ENCODE data around the gene STEAP1B. TPM values are rescaled to one million over a fixed set of nuclear protein-coding genes. Genes with fewer than 3 reads are reported as not detected.

The STEAP1B gene
- total and polyA plus RNA-seq, 2 of the 4 experiments (the other 2 are of a cell fraction) = 7.9 to 13.8 TPM

DNA sequence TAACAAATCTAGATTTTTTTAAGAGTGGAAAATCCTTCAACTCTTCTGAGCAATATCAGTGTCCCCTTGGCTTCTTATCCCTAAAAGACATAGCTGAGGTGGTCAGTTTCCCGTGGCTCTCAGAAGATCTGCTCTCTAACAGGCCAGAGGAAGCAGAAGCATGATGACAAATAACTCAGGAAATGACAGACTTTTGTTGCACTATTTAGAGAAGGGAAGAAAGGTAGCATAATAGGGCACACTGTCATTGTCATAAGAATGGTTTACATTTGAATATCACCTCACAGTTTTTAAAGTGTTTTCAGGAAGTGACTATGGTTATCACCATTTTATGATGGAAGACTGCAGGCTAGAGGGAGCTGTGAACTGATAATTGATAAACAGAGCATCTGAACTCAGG lies 109.5 kb downstream of the STEAP1B start (continued):
- TF ChIP-seq RCOR1 (IDR thresholded peaks at IDR 0.05; ENCODE audit: insufficient replicate concordance, low read length) (no peak), NFE2L2 (IDR thresholded peaks at IDR 0.05; ENCODE audit: low read depth, low read length) (no peak), POLR2A (IDR thresholded peaks at IDR 0.05; ENCODE audit: low read depth, low read length) (no peak), RAD21 (IDR thresholded peaks at IDR 0.05; ENCODE audit: low read length) (no peak)

- in situ Hi-C loops (cut with MboI; ENCODE audit: low sequenced_read_pairs) (no loop called here), dilution Hi-C loops (cut with HindIII; ENCODE audit: low sequenced_read_pairs, unreplicated experiment) (no loop called here), intact Hi-C loops (cut with micrococcal nuclease) (no loop called here)
- H3K79me1 ChIP-seq (ENCODE audit: low read depth in 1 of 2, low read length in 2 of 2) = no peaks in the 10 kb centered on the region
- H3K23ac ChIP-seq (ENCODE audit: low read depth, low read length) = no peak overlapping the region
- no peak overlapping the region for H3K27ac ChIP-seq (ENCODE audit: insufficient read depth, low read length)
- no peak overlapping the region for H2BK120ac ChIP-seq (ENCODE audit: low read depth, low read length)
- no peak overlapping the region for H3K14ac ChIP-seq (replicated peaks; ENCODE audit: low read depth, low read length)
- no peak overlapping the region for H3K18ac ChIP-seq (ENCODE audit: low read depth, low read length)
- no peak overlapping the region for H2BK20ac ChIP-seq (ENCODE audit: low read depth, low read length)
- H4K8ac ChIP-seq (ENCODE audit: low read depth in 2 of 2, low read length in 2 of 2) = no peak overlapping the region
- no peak overlapping the region for H2AK9ac ChIP-seq (replicated peaks; ENCODE audit: low read depth, low read length, poor library complexity)
- TF ChIP-seq MXI1 (IDR thresholded peaks at IDR 0.05; ENCODE audit: borderline replicate concordance, low read depth, low read length) = no peak
- TF ChIP-seq CTCF (conservative IDR thresholded peaks at IDR 0.05; ENCODE audit: low read depth, low read length) = no peak
- no peak for TF ChIP-seq MAFK (IDR thresholded peaks at IDR 0.05; ENCODE audit: low read depth, low read length)
- no peak for TF ChIP-seq RFX5 (IDR thresholded peaks at IDR 0.05; ENCODE audit: low read depth, low read length)
- no peak for TF ChIP-seq FOS (IDR thresholded peaks at IDR 0.05; ENCODE audit: low read depth, low read length)
- TF ChIP-seq, protein P1, sequence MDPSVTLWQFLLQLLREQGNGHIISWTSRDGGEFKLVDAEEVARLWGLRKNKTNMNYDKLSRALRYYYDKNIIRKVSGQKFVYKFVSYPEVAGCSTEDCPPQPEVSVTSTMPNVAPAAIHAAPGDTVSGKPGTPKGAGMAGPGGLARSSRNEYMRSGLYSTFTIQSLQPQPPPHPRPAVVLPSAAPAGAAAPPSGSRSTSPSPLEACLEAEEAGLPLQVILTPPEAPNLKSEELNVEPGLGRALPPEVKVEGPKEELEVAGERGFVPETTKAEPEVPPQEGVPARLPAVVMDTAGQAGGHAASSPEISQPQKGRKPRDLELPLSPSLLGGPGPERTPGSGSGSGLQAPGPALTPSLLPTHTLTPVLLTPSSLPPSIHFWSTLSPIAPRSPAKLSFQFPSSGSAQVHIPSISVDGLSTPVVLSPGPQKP (IDR thresholded peaks at IDR 0.05; ENCODE audit: borderline replicate concordance, low read depth, low read length) = no peak
- no peak for TF ChIP-seq POLR2A (IDR thresholded peaks at IDR 0.05; ENCODE audit: low read depth, low read length)
- no peak for TF ChIP-seq BHLHE40 (IDR thresholded peaks at IDR 0.05; ENCODE audit: low read depth, low read length)
- no peak for TF ChIP-seq CHD1 (IDR thresholded peaks at IDR 0.05; ENCODE audit: low read depth, low read length)
- TF ChIP-seq, protein P2, sequence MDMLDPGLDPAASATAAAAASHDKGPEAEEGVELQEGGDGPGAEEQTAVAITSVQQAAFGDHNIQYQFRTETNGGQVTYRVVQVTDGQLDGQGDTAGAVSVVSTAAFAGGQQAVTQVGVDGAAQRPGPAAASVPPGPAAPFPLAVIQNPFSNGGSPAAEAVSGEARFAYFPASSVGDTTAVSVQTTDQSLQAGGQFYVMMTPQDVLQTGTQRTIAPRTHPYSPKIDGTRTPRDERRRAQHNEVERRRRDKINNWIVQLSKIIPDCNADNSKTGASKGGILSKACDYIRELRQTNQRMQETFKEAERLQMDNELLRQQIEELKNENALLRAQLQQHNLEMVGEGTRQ (IDR thresholded peaks at IDR 0.05; ENCODE audit: low read depth, low read length) = no peak
- TF ChIP-seq CEBPB (IDR thresholded peaks at IDR 0.05; ENCODE audit: low read depth, low read length) = no peak
- TF ChIP-seq NFE2L2 (IDR thresholded peaks at IDR 0.05; ENCODE audit: low read depth, low read length) = no peak
- TF ChIP-seq RCOR1 (IDR thresholded peaks at IDR 0.05; ENCODE audit: insufficient replicate concordance, low read length) = no peak
- no peak for TF ChIP-seq RAD21 (IDR thresholded peaks at IDR 0.05; ENCODE audit: low read length)
- no peak overlapping the region for H3K4ac ChIP-seq (ENCODE audit: low read depth, low read length)
- ChIA-PET CTCF (no interaction called here), POLR2A (ENCODE audit: unreplicated experiment) (no interaction called here)
- H3K36me3 ChIP-seq (ENCODE audit: control insufficient read depth, insufficient read depth, low read length) = no peaks in the 10 kb centered on the region
- no CpG with 5 or more reads among the region's 2 CpGs for WGBS, 2 experiments (ENCODE audit: extremely low coverage in 2 of 2, insufficient read length in 1 of 2)
- H4K91ac ChIP-seq (ENCODE audit: insufficient read depth, low read depth, low read length) = no peak overlapping the region
- DNase-seq = no peak
- H3K56ac ChIP-seq (ENCODE audit: extremely low read depth, insufficient read depth, low read length) = no peak overlapping the region
- H3K27me3 ChIP-seq (ENCODE audit: control insufficient read depth, insufficient read depth, low read length) = no peaks in the 10 kb centered on the region
- H3K9me1 ChIP-seq (ENCODE audit: insufficient read depth, low read length) = no peaks in the 10 kb centered on the region; the same call in 1 of the 2 replicates
- H2AFZ ChIP-seq (replicated peaks; ENCODE audit: low read length, poor library complexity) = no peak overlapping the region
- no peaks in the 10 kb centered on the region for H3K9me3 ChIP-seq (ENCODE audit: control insufficient read depth, insufficient read depth, low read length)
- no peak overlapping the region for H2BK15ac ChIP-seq (ENCODE audit: low read depth, low read length)
- H2BK5ac ChIP-seq (ENCODE audit: low read depth, low read length, poor library complexity, severe bottlenecking) = no peak overlapping the region
- H4K5ac ChIP-seq (ENCODE audit: low read depth, low read length) = no peak overlapping the region
- H3K4me2 ChIP-seq (ENCODE audit: low read depth, low read length) = no peak overlapping the region
- no TSS peak for BruUV-seq (replicated peaks)
- no peaks in the 10 kb centered on the region for H4K20me1 ChIP-seq (ENCODE audit: insufficient read depth, low read length)
- H3K4me3 ChIP-seq (ENCODE audit: insufficient read depth, low read depth, low read length) = no peak overlapping the region
- no peak overlapping the region for H3K9ac ChIP-seq (ENCODE audit: low read depth, low read length)
- ATAC-seq (ENCODE audit: low read depth) = no peak
- H2AK5ac ChIP-seq (ENCODE audit: low read depth, low read length) = no peak overlapping the region
- H3K4me1 ChIP-seq (ENCODE audit: control insufficient read depth, insufficient read depth, low read length) = no peaks in the 10 kb centered on the region
Observed at GRCh38 chr7:22389892-22390291, 110.1 kb downstream of the STEAP1B start.
